Measurements from ENCODE around the gene MEG3.

MEG3 gene

DNA sequence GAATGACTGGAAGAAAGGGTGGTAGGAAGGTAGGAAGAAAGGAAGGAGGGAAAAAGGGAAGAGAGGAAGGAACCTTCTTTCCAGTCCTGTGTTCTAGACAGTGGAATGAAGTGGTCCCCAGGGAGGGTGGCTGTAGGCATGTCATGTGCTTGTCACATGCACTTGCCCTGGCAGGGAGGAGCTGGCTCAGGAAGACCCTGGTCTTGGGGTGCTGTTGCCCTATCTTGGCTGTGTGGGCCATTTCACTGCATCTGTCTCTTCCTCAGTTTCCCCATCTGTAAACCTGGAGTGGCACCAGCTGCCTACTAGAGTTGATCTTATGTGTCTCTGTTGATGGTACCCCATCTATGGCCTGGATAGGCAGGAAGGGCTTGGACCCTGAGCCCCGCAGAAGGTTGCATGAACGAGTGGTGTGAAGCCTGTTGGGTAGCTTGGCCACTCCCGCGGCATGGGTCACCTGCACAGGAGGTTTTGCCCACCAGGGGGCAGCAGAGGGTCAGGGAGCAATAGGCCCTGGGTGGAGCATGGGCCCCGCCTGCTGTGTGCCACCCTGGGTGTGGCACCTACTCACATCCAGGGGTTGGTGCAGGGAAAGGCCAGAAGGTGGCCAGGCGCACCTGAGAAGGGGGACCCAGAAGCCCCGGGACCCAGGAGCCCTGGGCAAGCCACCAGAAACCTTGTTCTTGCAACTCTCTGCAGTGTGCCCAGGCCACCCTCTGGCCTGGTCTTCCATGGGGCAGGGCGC lies 25.1 kb downstream of the MEG3 start:
- peak; percentile 62 for DNase-seq

GRCh38 chr14:100851586-100851916 lies 25.6 kb downstream of the MEG3 start:
- DNase-seq = no peak

DNA sequence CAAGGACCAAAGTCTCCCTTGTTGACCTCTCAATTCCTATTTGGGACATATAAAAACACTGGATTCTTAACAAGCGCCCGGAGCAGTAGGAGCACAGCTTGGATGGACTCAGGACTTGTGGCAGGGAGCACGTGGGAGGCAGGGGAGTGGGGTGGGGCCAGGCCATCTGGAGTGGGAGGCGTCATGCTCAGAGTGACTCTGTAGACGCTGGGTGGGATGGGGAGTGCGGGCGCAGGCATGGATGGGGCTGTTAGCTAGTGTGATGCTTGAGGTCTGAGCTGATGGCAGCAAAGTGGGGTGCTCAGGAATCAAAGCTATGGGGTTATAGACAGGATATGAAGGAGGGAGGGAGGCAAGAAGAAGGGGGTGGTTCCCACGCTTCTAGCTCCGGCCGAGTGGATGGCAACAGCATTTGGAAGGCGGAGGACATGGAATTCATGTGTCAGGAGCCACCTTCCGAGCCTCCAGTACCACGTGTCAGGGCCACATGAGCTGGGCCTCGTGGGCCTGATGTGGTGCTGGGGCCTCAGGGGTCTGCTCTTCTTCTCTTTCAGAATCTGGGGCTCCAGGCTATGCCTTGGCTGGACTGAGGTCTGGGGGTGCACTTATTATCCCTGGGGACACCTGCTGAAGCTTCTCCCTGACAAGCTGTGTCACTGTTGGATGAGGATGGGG lies 26.2 kb downstream of the MEG3 start:
- no peak for DNase-seq

GRCh38 chr14:100854435-100854834 lies 28.5 kb downstream of the MEG3 start:
- no peak for DNase-seq

- no peak for DNase-seq
These were observed 29.5 kb downstream of the MEG3 start for GRCh38 chr14:100855256-100855930.

DNA sequence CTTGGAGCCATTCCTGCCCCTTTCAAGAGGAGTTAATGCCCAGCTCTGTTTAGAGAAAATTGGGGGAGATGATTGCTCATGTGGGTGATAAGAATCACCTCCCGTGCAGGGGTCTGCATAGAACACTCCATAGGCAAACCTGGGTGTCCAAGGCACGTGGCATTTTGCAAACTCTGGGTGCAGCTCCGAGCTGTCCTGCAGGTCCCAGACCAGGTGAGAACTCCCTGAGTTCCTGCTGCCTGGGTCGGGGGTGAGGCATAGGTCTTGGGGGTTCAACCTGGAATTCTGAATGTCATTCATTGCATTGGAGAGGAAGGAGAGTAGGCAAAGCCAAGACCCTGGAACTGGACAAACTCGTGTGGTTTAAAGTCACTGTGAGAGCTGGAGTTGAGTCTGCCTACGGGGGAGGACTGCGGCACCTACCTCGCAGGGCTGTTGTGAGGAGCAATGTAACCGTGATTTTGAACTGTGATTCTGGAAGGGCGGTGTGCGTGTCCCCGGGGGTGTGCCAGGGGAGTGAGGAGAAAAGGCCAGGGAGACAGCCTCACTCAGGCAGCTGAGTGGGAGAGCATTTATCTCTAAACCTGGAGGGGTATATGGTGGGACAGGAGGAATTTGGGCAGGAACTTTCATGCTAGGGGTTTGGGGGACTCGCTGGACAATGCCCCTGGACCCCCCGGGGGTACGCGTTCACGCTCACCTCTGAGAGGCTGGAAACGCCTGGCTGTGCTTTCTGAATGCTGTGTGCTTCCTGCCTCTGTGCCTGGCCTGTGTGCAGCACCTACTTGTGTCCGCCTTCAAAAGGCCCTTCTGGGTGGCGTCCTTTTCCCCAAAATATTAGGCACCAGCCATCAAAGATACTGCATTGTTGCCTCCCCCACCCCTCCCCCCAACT lies 30.4 kb downstream of the MEG3 start:
- no peak for DNase-seq

DNA sequence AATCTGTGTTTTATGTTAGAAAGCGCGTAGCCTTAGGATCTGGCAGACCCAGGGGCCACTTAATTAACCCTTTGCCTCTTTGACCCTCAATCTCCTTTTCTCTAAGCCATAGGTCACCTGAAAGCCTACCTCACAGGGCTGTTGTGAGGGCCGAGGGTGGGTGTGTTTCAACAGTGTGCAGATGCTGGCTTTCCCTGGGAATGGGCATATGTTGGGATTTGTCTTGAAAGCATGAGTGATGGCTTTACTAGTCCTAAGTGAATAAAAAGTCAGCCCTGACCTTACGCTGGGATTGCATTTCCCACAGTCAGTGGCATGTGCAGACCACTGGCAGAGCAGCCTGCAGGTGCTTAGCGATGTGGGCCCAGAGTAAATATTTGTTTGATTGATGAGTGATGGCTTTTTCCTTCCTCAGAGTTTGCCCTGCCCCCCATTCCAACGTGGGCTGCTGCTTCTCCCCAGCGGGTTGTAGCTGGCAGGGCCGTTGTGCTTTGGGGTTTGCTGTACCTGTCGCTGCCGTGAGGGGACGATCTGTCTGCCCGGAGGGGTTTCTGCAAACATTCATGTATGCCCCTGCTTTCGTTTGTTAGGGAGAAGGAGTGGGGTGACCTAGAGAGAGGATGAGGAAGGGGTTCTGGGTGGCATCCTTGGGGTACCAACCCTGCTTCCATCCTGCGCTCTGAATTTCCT lies 31.5 kb downstream of the MEG3 start:
- DNase-seq = no peak

GRCh38 chr14:100857923-100858837 lies 32.3 kb downstream of the MEG3 start:
- DNase-seq = no peak

DNA sequence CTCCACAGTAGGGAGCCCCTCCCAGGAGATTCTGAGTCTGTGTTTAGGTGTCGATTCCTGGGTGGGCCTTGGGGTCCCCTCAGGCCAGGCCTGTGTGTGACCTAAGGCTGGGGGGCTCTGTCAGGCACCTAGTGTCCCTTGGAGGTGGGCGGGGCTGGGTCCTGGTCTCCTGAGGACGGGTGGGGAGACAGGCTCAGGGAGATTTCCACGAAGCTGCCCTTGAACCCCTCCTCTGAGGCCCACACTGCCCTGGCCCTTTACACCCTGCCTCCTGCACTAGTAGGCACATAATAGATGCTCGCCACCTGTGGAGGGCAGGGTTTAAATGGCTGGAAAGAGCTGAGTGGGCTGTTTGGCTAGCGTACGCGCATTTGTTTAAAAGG lies 32.9 kb downstream of the MEG3 start:
- DNase-seq = no peak

GRCh38 chr14:100859781-100860180 lies 33.9 kb downstream of the MEG3 start:
- no peak for DNase-seq

DNA sequence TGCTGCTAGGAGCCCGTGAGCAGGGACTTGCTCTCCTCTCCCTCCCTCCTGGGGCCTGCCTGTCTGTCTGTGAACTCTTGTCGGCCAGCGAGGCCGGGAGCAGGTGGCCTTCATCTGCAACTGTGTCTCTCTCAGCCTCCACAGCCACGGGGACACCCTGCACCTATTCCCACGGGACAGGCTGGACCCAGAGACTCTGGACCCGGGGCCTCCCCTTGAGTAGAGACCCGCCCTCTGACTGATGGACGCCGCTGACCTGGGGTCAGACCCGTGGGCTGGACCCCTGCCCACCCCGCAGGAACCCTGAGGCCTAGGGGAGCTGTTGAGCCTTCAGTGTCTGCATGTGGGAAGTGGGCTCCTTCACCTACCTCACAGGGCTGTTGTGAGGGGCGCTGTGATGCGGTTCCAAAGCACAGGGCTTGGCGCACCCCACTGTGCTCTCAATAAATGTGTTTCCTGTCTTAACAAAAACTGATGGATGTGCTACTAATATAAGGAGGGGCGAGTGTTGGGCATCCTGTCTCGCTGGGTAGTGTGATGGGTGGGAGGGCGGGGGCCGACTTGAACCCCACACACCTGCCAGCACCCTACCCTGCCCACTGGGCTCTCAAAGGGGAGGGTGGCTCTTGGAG lies 34.8 kb downstream of the MEG3 start:
- no peak for DNase-seq

- no peak for DNase-seq
These were observed 35.4 kb downstream of the MEG3 start for GRCh38 chr14:100861188-100861936.

- DNase-seq = no peak
These were observed 36.0 kb downstream of the MEG3 start for GRCh38 chr14:100861937-100862247.

DNA sequence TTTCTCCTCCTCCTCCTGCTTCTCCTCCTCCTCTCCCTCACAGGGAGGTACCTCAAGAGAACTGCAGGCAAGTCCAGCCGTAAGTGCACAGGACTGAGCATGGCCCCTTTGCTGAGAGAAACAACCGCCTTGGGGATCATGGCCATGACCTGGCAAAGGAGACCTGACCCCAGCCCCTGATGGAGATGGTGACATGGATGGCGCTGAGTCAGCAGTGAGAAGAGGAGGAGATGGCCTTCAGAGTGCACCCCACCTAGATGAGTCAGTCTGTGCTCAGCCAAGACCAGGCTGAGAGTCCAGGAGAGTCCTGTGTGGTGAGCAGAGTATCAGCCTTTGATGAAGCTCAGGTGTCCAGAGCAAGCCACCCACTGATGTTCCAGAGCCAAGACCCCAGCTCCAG lies 36.4 kb downstream of the MEG3 start:
- no peak for DNase-seq

DNA sequence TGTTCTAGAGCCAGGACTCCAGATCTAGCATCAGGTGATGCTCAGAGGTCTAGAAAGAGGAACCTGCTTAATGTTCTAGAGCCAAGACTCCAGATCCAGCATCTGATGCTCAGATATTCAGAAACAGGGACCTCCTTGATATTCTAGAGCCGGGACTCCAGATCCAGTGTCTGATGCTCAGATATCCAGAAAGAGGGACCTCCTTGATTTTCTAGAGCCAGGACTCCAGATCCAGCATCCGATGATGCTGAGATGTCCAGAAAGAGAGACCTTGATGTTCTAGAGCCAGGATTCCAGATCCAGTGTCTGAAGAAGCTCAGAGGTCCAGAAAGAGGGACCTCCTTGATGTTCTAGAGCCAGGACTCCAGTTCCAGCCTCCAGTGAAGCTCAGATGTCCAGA lies 36.9 kb downstream of the MEG3 start:
- no peak for DNase-seq

GRCh38 chr14:100864206-100864605 lies 38.3 kb downstream of the MEG3 start:
- no peak for DNase-seq

DNA sequence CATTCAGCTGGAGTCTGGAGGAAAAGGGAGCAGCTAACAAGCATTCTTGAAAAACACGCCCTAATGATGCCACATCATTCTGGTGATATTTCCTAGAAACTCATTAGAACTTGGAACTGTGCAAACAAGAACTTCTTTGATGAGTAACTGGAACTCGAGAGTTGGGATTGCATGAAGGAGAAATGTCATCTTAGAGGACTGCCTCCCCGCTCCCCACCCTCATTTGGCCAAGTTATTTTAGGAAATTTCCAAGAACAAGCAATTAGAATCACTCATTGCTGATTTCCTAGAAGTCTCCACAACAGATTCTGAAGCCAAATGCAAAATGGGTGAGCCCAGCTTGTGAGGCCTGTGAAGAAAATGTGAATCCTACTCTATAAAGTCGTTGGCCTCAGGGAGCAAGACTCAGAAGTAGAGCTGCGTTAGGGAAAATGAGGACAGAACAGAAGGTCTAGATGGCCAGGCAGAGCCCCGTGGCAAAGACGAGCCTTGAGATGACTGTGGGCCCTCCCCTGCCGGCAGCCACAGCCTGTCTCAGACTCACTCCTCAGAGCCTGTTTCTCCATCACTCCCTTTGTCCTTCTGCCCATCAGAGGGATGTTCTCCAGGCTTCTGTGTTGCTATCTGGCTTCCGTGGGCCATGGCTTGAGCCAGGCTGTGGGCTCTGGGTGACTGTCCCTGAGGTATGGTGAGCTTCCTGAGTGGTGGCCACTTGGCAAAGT lies 39.2 kb downstream of the MEG3 start:
- DNase-seq = no peak

DNA sequence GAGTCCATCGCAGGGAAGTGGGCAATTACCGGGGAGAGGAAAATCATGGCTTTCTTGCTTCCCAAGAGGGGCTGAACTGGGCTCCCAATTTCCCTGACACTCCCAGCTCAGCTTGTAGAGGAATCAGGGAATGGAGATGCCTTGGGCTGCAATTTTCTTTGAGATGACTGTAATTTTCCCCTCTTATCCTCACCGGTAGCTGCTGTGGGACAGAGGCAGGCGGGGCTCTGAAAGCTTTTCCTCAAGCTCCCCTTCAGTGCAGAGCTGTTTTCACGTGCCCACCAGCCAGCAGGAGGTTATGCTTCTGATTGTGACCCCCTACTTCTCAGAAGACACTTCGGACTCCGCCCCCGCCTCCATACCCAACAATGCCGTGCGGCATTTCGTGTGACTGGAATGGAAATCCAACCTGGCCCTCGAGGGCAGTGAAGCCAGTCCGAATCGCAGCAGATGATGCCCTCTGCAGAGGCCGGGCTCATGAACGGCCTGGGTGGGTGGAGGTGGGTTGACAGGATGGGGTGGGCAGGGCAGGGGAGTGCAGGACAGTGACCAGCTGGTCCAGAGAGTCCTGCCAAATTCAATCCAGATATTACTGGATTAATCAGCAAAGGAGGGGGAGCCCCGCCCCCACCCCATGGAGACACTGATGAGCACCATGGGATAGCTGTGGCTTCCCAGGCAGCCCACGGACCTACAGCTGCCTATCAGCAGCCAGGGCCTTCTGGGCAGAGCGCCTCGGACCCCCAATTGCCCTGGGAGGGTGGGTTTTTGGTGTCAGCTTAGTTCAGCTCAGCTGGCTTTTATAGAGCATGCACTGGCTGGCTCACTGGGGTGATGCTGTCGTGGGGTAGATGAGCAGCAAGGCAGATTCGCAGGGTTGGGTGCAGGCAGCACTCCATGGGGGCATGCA lies 40.0 kb downstream of the MEG3 start:
- DNase-seq = no peak
